ENCODE results near the gene SSTR3. TPM values are rescaled to one million over a fixed set of nuclear protein-coding genes. Genes with fewer than 3 reads are reported as not detected.

The SSTR3 gene
- total and polyA plus RNA-seq, 4 donors, result 0.19 TPM; not detected in 3

- TF ChIP-seq REST (IDR thresholded peaks at IDR 0.05) (no peak), TAF1 (conservative IDR thresholded peaks at IDR 0.05) (no peak), CTCF (IDR thresholded peaks at IDR 0.05; ENCODE audit: low read depth, low read length, missing input control) (no peak), GABPA (IDR thresholded peaks at IDR 0.05 in 1 of 2, conservative IDR thresholded peaks at IDR 0.05 in 1 of 2) (no peak), EGR1 (IDR thresholded peaks at IDR 0.05; ENCODE audit: low read depth in 2 of 2) (no peak), FOXA2 (IDR thresholded peaks at IDR 0.05) (no peak), NR2F2 (IDR thresholded peaks at IDR 0.05) (no peak), RXRA (IDR thresholded peaks at IDR 0.05) (no peak), ATF3 (IDR thresholded peaks at IDR 0.05) (no peak), RAD21 (IDR thresholded peaks at IDR 0.05) (no peak), MAX (IDR thresholded peaks at IDR 0.05) (no peak), SP1 (IDR thresholded peaks at IDR 0.05) (no peak), JUND (IDR thresholded peaks at IDR 0.05) (no peak), HNF4A (conservative IDR thresholded peaks at IDR 0.05) (no peak), HNF4G (IDR thresholded peaks at IDR 0.05) (no peak), YY1 (IDR thresholded peaks at IDR 0.05) (no peak), FOXA1 (IDR thresholded peaks at IDR 0.05) (no peak), ZBTB33 (IDR thresholded peaks at IDR 0.05) (no peak)
- Histone ChIP-seq H3K27ac (ENCODE audit: low read depth in 1 of 2, low read length in 2 of 2) (no peak overlapping the region), H3K27me3 (ENCODE audit: control insufficient read depth in 4 of 4, insufficient read depth in 4 of 4, low read length in 3 of 4) (no peaks in the 10 kb centered on the region), H3K4me1 (ENCODE audit: control insufficient read depth in 4 of 4, insufficient read depth in 4 of 4, low read length in 3 of 4) (peaks cover 0 to 5% (median 0%) of the 10 kb centered on the region in 4 donors), H3K9ac (ENCODE audit: low read depth in 1 of 2, low read length in 2 of 2) (no peak overlapping the region), H3K9me3 (ENCODE audit: control insufficient read depth in 4 of 4, low read length in 3 of 4) (no peaks in the 10 kb centered on the region), H3K4me3 (ENCODE audit: low read depth in 1 of 3, low read length in 3 of 3) (no peak overlapping the region), H3K36me3 (ENCODE audit: control insufficient read depth in 4 of 4, insufficient read depth in 3 of 4, low read depth in 1 of 4, low read length in 3 of 4) (no peaks in the 10 kb centered on the region)
- no peak for DNase-seq (ENCODE audit: low spot score)
- 86% methylated on average over 8 of the region's 8 CpGs for WGBS
These were observed 13.2 kb upstream of the SSTR3 start for GRCh38 chr22:37225481-37225880.

Measured in liver (tissue), 9 donors.